GM23338 (cell line): ENCODE data around the gene HYAL1.

ENCODE experiments used
- CTCF ChIP-seq, 2 experiments: fragments of 200-600 bp in 1 of 2; sonication (generic) in 1 of 2; conservative IDR thresholded peaks; 2 replicates each; pipeline versions ENCODE4 v1.5.1 to v1.6.1; 2016 to 2017; ENCODE audit warnings: antibody characterized with exemption in 2 of 2, low read depth in 2 of 2, mild to moderate bottlenecking in 2 of 2, moderate library complexity in 1 of 2
- EZH2 ChIP-seq: fragments of 200-600 bp; sonication (generic); IDR thresholded peaks from one replicate; pipeline ENCODE4 v1.8.0; 2017; ENCODE audit warnings: antibody characterized with exemption, mild to moderate bottlenecking, low read depth; ENCODE audit not compliant: unreplicated experiment
- EZH2phosphoT487 ChIP-seq: fragments of 200-600 bp; sonication (generic); IDR thresholded peaks from one replicate; pipeline ENCODE4 v1.8.1; 2018; ENCODE audit warnings: antibody characterized with exemption; ENCODE audit not compliant: unreplicated experiment
- JUNB ChIP-seq: IDR thresholded peaks from one replicate; pipeline ENCODE4 v1.6.1; 2016; ENCODE audit warnings: antibody characterized with exemption; ENCODE audit not compliant: unreplicated experiment

DNA sequence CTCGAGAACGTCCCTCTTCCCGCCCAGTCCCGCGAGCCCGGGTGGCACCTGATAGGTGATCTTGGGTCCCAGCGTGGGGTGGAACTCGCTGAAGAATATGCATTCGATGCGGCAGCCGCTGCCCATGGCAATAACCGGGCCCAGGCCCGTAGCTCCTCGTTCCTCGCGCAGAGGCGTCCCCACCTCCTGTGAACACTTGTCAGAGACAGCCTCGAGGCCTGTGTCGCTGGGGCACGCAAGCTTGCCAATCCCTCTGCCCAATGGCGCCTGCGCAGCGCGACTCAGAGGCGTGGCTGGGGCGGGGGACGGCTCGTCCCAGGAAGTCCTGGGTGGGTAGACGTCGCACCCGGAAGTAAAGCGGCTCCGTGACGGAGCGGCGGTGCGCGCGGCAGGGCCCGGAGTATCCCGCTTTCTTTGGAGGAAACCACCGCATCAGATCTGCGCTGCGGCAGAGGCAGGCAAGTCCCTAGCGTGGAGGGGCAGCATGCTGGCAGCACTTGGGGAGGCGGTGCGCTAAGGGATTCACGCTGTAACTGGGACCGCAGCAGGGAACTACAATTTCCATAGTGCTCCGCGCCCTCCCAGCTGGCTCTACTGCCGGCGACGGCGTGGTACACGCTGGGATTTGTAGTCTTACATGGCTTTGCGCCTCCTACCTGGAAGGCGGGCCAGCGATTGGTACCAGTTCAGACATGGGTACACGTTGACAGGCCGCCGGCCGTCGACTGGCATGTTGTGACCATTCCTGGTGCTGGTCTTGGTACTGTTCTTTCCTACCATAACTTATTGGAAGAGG is 47.4 kb upstream of the HYAL1 start, which contains the start of the genes CYB561D2 and NPRL2:
- TF ChIP-seq CTCF (conservative IDR thresholded peaks at IDR 0.05; ENCODE audit: low read depth in 2 of 2) (no peak), EZH2 (no peak), JUNB (no peak), EZH2phosphoT487 (no peak)
